IMR-90 (cell line): ENCODE measurements around the gene PTPRN2. TPM values are rescaled to one million over a fixed set of nuclear protein-coding genes. Genes with fewer than 3 reads are reported as not detected.

Experiments used
- ATAC-seq: fragments of 200-7000 bp; cut with Tn5 transposase; 2 replicates; pipeline ENCODE4 v1.9.1; 2020; ENCODE audit warnings: low read depth, mild to moderate bottlenecking, moderate library complexity
- BruUV-seq: library from RNA; stranded (reverse); fragments of 400-500 nt; replicated peaks from 2 replicates; lab custom pipeline; 2021; lab: Mats Ljungman, UMichigan
- CTCF ChIA-PET: fragments of 300-600 bp; formaldehyde crosslinking; extraction: SDS; loops from one replicate; lab custom pipeline; 2021; ENCODE audit warnings: antibody characterized with exemption; lab: Yijun Ruan, JAX
- POLR2A ChIA-PET: fragments of 300-600 bp; sonication (Branson Sonifier 250); formaldehyde crosslinking; loops from one replicate; lab custom pipeline; 2022; ENCODE audit warnings: antibody characterized with exemption; ENCODE audit not compliant: unreplicated experiment; lab: Charles Lee
- DNase-seq: peaks from one replicate; pipeline ENCODE4 v3.0.0; 2013
- H2AFZ ChIP-seq: replicated peaks from 2 replicates; pipeline ENCODE3; 2013; ENCODE audit warnings: low read length, mild to moderate bottlenecking; ENCODE audit not compliant: poor library complexity
- H2AK5ac ChIP-seq: 2 replicates; pipeline ENCODE4 v1.6.1; 2013; ENCODE audit warnings: low read depth, low read length, inconsistent platforms
- H2AK9ac ChIP-seq: replicated peaks from 2 replicates; pipeline ENCODE3; 2013; ENCODE audit warnings: mild to moderate bottlenecking, low read depth, low read length, moderate library complexity; ENCODE audit not compliant: poor library complexity
- H2BK120ac ChIP-seq: 2 replicates; pipeline ENCODE4 v1.6.1; 2013; ENCODE audit warnings: low read depth, low read length, inconsistent platforms
- H2BK15ac ChIP-seq: 3 replicates; pipeline ENCODE4 v1.6.1; 2013; ENCODE audit warnings: low read depth, low read length, inconsistent platforms
- H2BK20ac ChIP-seq: 2 replicates; pipeline ENCODE4 v1.6.1; 2013; ENCODE audit warnings: low read depth, mild to moderate bottlenecking, inconsistent platforms, low read length, moderate library complexity
- H2BK5ac ChIP-seq: 2 replicates; pipeline ENCODE4 v1.6.1; 2013; ENCODE audit warnings: mild to moderate bottlenecking, low read depth, low read length, inconsistent platforms; ENCODE audit not compliant: poor library complexity, severe bottlenecking
- H3K14ac ChIP-seq: replicated peaks from 2 replicates; pipeline ENCODE4 v1.6.1; 2013; ENCODE audit warnings: low read depth, low read length, inconsistent platforms
- H3K18ac ChIP-seq: 2 replicates; pipeline ENCODE4 v1.6.1; 2013; ENCODE audit warnings: low read depth, low read length, control low read depth
- H3K23ac ChIP-seq: 2 replicates; pipeline ENCODE4 v1.6.1; 2013; ENCODE audit warnings: low read depth, low read length, inconsistent platforms
- H3K27ac ChIP-seq: 2 replicates; pipeline ENCODE4 v1.5.1; 2013; ENCODE audit warnings: mild to moderate bottlenecking, control low read depth, low read length; ENCODE audit not compliant: insufficient read depth
- H3K27me3 ChIP-seq: 2 replicates; pipeline ENCODE4 v1.6.1; 2013; ENCODE audit warnings: low read length; ENCODE audit not compliant: control insufficient read depth, insufficient read depth
- H3K36me3 ChIP-seq: 2 replicates; pipeline ENCODE4 v1.6.1; 2013; ENCODE audit warnings: low read length, mixed read lengths; ENCODE audit not compliant: control insufficient read depth, insufficient read depth
- H3K4ac ChIP-seq: 2 replicates; pipeline ENCODE4 v1.6.1; 2013; ENCODE audit warnings: low read depth, low read length, inconsistent platforms
- H3K4me1 ChIP-seq: 2 replicates; pipeline ENCODE4 v1.6.1; 2013; ENCODE audit warnings: low read length, mixed read lengths; ENCODE audit not compliant: control insufficient read depth, insufficient read depth
- H3K4me2 ChIP-seq: 2 replicates; pipeline ENCODE4 v1.6.1; 2013; ENCODE audit warnings: low read depth, mild to moderate bottlenecking, control low read depth, low read length, moderate library complexity
- H3K4me3 ChIP-seq: 2 replicates; pipeline ENCODE4 v1.5.1; 2013; ENCODE audit warnings: low read depth, mild to moderate bottlenecking, control low read depth, low read length, moderate library complexity; ENCODE audit not compliant: insufficient read depth
- H3K56ac ChIP-seq: 2 replicates; pipeline ENCODE4 v1.6.1; 2013; ENCODE audit warnings: low read length, inconsistent platforms; ENCODE audit not compliant: insufficient read depth; ENCODE audit errors: extremely low read depth
- H3K79me1 ChIP-seq, 2 experiments: 2 replicates each; pipeline ENCODE4 v1.6.1; 2013; ENCODE audit warnings: low read length in 2 of 2, inconsistent platforms in 1 of 2, low read depth in 1 of 2
- H3K9ac ChIP-seq: 2 replicates; pipeline ENCODE4 v1.6.1; 2013; ENCODE audit warnings: low read depth, low read length, control low read depth
- H3K9me1 ChIP-seq: 2 replicates; pipeline ENCODE4 v1.6.1; 2013; ENCODE audit warnings: low read length, inconsistent platforms; ENCODE audit not compliant: insufficient read depth
- H3K9me3 ChIP-seq: 2 replicates; pipeline ENCODE4 v1.6.1; 2013; ENCODE audit warnings: low read length; ENCODE audit not compliant: control insufficient read depth, insufficient read depth
- H4K20me1 ChIP-seq: 2 replicates; pipeline ENCODE4 v1.6.1; 2013; ENCODE audit warnings: low read length, inconsistent platforms; ENCODE audit not compliant: insufficient read depth
- H4K5ac ChIP-seq: 2 replicates; pipeline ENCODE4 v1.6.1; 2013; ENCODE audit warnings: mild to moderate bottlenecking, low read depth, low read length, control low read depth
- H4K8ac ChIP-seq, 2 experiments: 2 replicates each; pipeline ENCODE4 v1.6.1; 2013; ENCODE audit warnings: low read depth in 2 of 2, low read length in 2 of 2, control low read depth in 1 of 2, inconsistent platforms in 1 of 2
- H4K91ac ChIP-seq: 2 replicates; pipeline ENCODE4 v1.6.1; 2013; ENCODE audit warnings: low read depth, low read length, inconsistent platforms; ENCODE audit not compliant: insufficient read depth
- MAFK ChIP-seq: IDR thresholded peaks from 2 replicates; pipeline ENCODE4 v1.6.1; 2012; ENCODE audit warnings: low read depth, low read length, improper control_type of control experiment
- MAZ ChIP-seq: IDR thresholded peaks from 2 replicates; pipeline ENCODE4 v1.6.1; 2012; ENCODE audit warnings: low read depth, mild to moderate bottlenecking, low read length, improper control_type of control experiment, moderate library complexity, borderline replicate concordance
- RAD21 ChIP-seq: IDR thresholded peaks from 2 replicates; pipeline ENCODE4 v1.6.1; 2012; ENCODE audit warnings: low read length, improper control_type of control experiment
- RCOR1 ChIP-seq: IDR thresholded peaks from 2 replicates; pipeline ENCODE4 v1.6.1; 2012; ENCODE audit warnings: mild to moderate bottlenecking, low read length, improper control_type of control experiment; ENCODE audit not compliant: insufficient replicate concordance
- WGBS, 2 experiments: methylation state at CpG; one replicate each; pipeline versions ENCODE4 v1.1.5 to v1.1.7; 2013; ENCODE audit warnings: missing lambda C conversion rate in 2 of 2; ENCODE audit not compliant: insufficient read length in 1 of 2; ENCODE audit errors: extremely low coverage in 2 of 2; 5-methylcytosine and 5-hydroxymethylcytosine counted together
- dilution Hi-C: fragments of 300-500 bp; cut with HindIII; formaldehyde crosslinking; loops from one replicate; pipeline ENCODE4 v1.14.3; 2018; ENCODE audit warnings: low sequenced_read_pairs; ENCODE audit not compliant: unreplicated experiment
- in situ Hi-C: fragments of 300-500 bp; cut with MboI; formaldehyde crosslinking; loops from 3 replicates; pipeline ENCODE4 v1.14.3; 2019; ENCODE audit warnings: low sequenced_read_pairs, inconsistent platforms, mixed read lengths
- intact Hi-C: fragments of 100-400 bp; cut with micrococcal nuclease; formaldehyde crosslinking; loops from 2 replicates; pipeline ENCODE4 v1.10.0; 2022
- polyA plus RNA-seq, 3 experiments: library from polyadenylated mRNA; depleted of rRNA; stranded (reverse); fragments of >200 nt; gene quantifications; 2 replicates each; pipeline ENCODE4 v1.2.3, GENCODE V29; 2012; ENCODE audit warnings: low replicate concordance in 1 of 3
- total RNA-seq: library from RNA; depleted of rRNA; stranded (reverse); fragments of >200 nt; gene quantifications from 2 replicates; pipeline ENCODE4 v1.2.3, GENCODE V29; 2012

Gene PTPRN2
- total and polyA plus RNA-seq, 2 of the 4 experiments (the other 2 are of a cell fraction): 0.03 TPM; not detected in 1

GRCh38 chr7:158329014-158329610, 258.5 kb downstream of the PTPRN2 start:
- Histone ChIP-seq H2BK20ac (no peak overlapping the region), H4K8ac (no peak overlapping the region), H3K79me1 (no peaks in the 10 kb centered on the region), H3K23ac (no peak overlapping the region), H3K9ac (no peak overlapping the region), H3K4ac (no peak overlapping the region), H2BK120ac (no peak overlapping the region), H3K4me3 (no peak overlapping the region), H3K36me3 (no peaks in the 10 kb centered on the region), H2AK9ac (no peak overlapping the region), H4K5ac (no peak overlapping the region), H4K91ac (no peak overlapping the region), H2BK15ac (no peak overlapping the region), H3K56ac (no peak overlapping the region), H3K14ac (no peak overlapping the region), H3K27me3 (no peaks in the 10 kb centered on the region), H3K4me2 (no peak overlapping the region), H3K9me1 (no peaks in the 10 kb centered on the region), H3K18ac (no peak overlapping the region), H4K20me1 (no peaks in the 10 kb centered on the region), H2AFZ (no peak overlapping the region), H3K9me3 (peaks cover 58% of the 10 kb centered on the region), H2BK5ac (no peak overlapping the region), H3K4me1 (no peaks in the 10 kb centered on the region), H2AK5ac (no peak overlapping the region), H3K27ac (no peak overlapping the region)
- POLR2A ChIA-PET: no interaction called here
- CTCF ChIA-PET: no interaction called here
- in situ Hi-C loops (no loop called here), intact Hi-C loops (no loop called here), dilution Hi-C loops (no loop called here)
- BruUV-seq: no TSS peak
- DNase-seq: no peak
- TF ChIP-seq RAD21: no peak
- no peak for TF ChIP-seq MAFK
- TF ChIP-seq MAZ: no peak
- TF ChIP-seq RCOR1: no peak
- 72% methylated on average over 18 of the region's 28 CpGs; no CpG with 5 or more reads in 1 of the 2 experiments for WGBS, 2 experiments
- ATAC-seq: no peak
